Endodermal cell (in vitro differentiated cells): ENCODE measurements around the gene WNK2. TPM values are rescaled to one million over a fixed set of nuclear protein-coding genes. Genes with fewer than 3 reads are reported as not detected.
A peak's percentile ranks its signal among the peaks of the same experiment; 100 is the strongest.

ENCODE experiments used
- DNase-seq: peaks from one replicate; pipeline ENCODE4 v3.0.0-alpha.2; 2017
- H3K27ac ChIP-seq: 2 replicates; pipeline ENCODE4 v1.5.1; 2013; ENCODE audit warnings: mild to moderate bottlenecking, low read depth, low read length, moderate library complexity
- H3K27me3 ChIP-seq: 2 replicates; pipeline ENCODE4 v1.6.1; 2013; ENCODE audit warnings: mild to moderate bottlenecking, low read length, moderate library complexity; ENCODE audit not compliant: insufficient read depth, control insufficient read depth, poor library complexity, severe bottlenecking
- H3K36me3 ChIP-seq: 2 replicates; pipeline ENCODE4 v1.7.0; 2013; ENCODE audit warnings: mild to moderate bottlenecking, low read length, moderate library complexity; ENCODE audit not compliant: control insufficient read depth, insufficient read depth
- H3K4me1 ChIP-seq: one replicate; pipeline ENCODE4 v1.7.0; 2013; ENCODE audit warnings: low read length; ENCODE audit not compliant: control insufficient read depth, insufficient read depth
- H3K4me3 ChIP-seq: 2 replicates; pipeline ENCODE4 v1.5.1; 2013; ENCODE audit warnings: mild to moderate bottlenecking, low read length, moderate library complexity
- H3K9ac ChIP-seq: 2 replicates; pipeline ENCODE4 v1.6.1; 2013; ENCODE audit warnings: mild to moderate bottlenecking, low read length, moderate library complexity; ENCODE audit not compliant: poor library complexity, severe bottlenecking; ENCODE audit errors: extremely low read depth
- H3K9me3 ChIP-seq: 2 replicates; pipeline ENCODE4 v1.6.1; 2013; ENCODE audit warnings: mild to moderate bottlenecking, low read length, moderate library complexity; ENCODE audit not compliant: control insufficient read depth
- H3K27ac Mint-ChIP-seq: 2 replicates; pipeline ENCODE4 v1.8.0; 2020; ENCODE audit warnings: mixed read lengths
- H3K27me3 Mint-ChIP-seq: 2 replicates; pipeline ENCODE4 v1.8.0; 2021; ENCODE audit warnings: mild to moderate bottlenecking, mixed read lengths; ENCODE audit not compliant: insufficient read depth
- H3K36me3 Mint-ChIP-seq: 2 replicates; pipeline ENCODE4 v1.8.0; 2020; ENCODE audit warnings: low read depth, mixed read lengths
- H3K4me1 Mint-ChIP-seq: 2 replicates; pipeline ENCODE4 v1.8.0; 2020; ENCODE audit warnings: mixed read lengths
- H3K4me3 Mint-ChIP-seq: 2 replicates; pipeline ENCODE4 v1.8.0; 2020; ENCODE audit warnings: mild to moderate bottlenecking, moderate library complexity, mixed read lengths
- H3K9me3 Mint-ChIP-seq: 2 replicates; pipeline ENCODE4 v1.8.0; 2020; ENCODE audit warnings: mild to moderate bottlenecking, mixed read lengths
- WGBS, 2 experiments: methylation state at CpG; one replicate each; pipeline versions ENCODE4 v1.1.5 to v1.1.7; 2013; ENCODE audit warnings: missing lambda C conversion rate in 2 of 2, mixed read lengths in 1 of 2; ENCODE audit not compliant: insufficient coverage in 1 of 2, insufficient read length in 1 of 2; 5-methylcytosine and 5-hydroxymethylcytosine counted together
- total RNA-seq, 2 donors: library from RNA; stranded (reverse); fragmentation: NEBNext Ultra II Directional in 1 of 2; extraction: Animal tissue kit (Norgen Biotek cat#: 25700) in 1 of 2; gene quantifications; 2 replicates in 1 of 2; 3 replicates in 1 of 2; pipeline ENCODE4 v1.2.1, GENCODE V29; 2021
- TF ChIP-seq, protein P1 (sequence below): fragments of 200-600 bp; sonication (generic); conservative IDR thresholded peaks from 2 replicates; pipeline ENCODE4 v1.5.0; 2021; ENCODE audit warnings: antibody characterized with exemption, mild to moderate bottlenecking

WNK2 gene
- total RNA-seq, 2 donors from 2014 or later: 46.1 to 48.8 TPM

GRCh38 chr9:93287593-93287992 is 103.7 kb downstream of the WNK2 start:
- Mint-ChIP-seq H3K9me3 (peaks cover 2% of the 10 kb centered on the region), H3K36me3 (peaks cover 2% of the 10 kb centered on the region), H3K4me3 (no peak overlapping the region), H3K4me1 (peaks cover 18% of the 10 kb centered on the region), H3K27ac (no peak overlapping the region), H3K27me3 (no peaks in the 10 kb centered on the region)
- H3K27me3 ChIP-seq: no peaks in the 10 kb centered on the region
- no peak overlapping the region for H3K27ac ChIP-seq
- TF ChIP-seq, protein P1, sequence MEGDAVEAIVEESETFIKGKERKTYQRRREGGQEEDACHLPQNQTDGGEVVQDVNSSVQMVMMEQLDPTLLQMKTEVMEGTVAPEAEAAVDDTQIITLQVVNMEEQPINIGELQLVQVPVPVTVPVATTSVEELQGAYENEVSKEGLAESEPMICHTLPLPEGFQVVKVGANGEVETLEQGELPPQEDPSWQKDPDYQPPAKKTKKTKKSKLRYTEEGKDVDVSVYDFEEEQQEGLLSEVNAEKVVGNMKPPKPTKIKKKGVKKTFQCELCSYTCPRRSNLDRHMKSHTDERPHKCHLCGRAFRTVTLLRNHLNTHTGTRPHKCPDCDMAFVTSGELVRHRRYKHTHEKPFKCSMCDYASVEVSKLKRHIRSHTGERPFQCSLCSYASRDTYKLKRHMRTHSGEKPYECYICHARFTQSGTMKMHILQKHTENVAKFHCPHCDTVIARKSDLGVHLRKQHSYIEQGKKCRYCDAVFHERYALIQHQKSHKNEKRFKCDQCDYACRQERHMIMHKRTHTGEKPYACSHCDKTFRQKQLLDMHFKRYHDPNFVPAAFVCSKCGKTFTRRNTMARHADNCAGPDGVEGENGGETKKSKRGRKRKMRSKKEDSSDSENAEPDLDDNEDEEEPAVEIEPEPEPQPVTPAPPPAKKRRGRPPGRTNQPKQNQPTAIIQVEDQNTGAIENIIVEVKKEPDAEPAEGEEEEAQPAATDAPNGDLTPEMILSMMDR: no peak
- no peak overlapping the region for H3K9ac ChIP-seq
- H3K36me3 ChIP-seq: no peaks in the 10 kb centered on the region
- 89 to 97% methylated on average over 4 to 5 of the region's 5 CpGs for WGBS, 2 experiments
- H3K4me3 ChIP-seq: no peak overlapping the region
- no peak for DNase-seq
- H3K9me3 ChIP-seq: peaks cover 11% of the 10 kb centered on the region
- H3K4me1 ChIP-seq: peaks cover 7% of the 10 kb centered on the region

GRCh38 chr9:93288341-93288740 is 104.4 kb downstream of the WNK2 start:
- no peak overlapping the region for H3K27ac Mint-ChIP-seq
- WGBS, 2 experiments: 91% methylated on average over 7 to 8 of the region's 8 CpGs
- no peaks in the 10 kb centered on the region for H3K27me3 Mint-ChIP-seq
- no peak overlapping the region for H3K4me3 Mint-ChIP-seq
- Histone ChIP-seq H3K4me1 (peaks cover 7% of the 10 kb centered on the region), H3K27me3 (no peaks in the 10 kb centered on the region), H3K9me3 (peaks cover 10% of the 10 kb centered on the region), H3K27ac (no peak overlapping the region), H3K9ac (no peak overlapping the region), H3K36me3 (no peaks in the 10 kb centered on the region), H3K4me3 (no peak overlapping the region)
- H3K36me3 Mint-ChIP-seq: peaks cover 2% of the 10 kb centered on the region
- H3K4me1 Mint-ChIP-seq: peaks cover 18% of the 10 kb centered on the region
- H3K9me3 Mint-ChIP-seq: peaks cover 2% of the 10 kb centered on the region
- peak; percentile 79 for DNase-seq
- TF ChIP-seq, protein P1: peak; percentile 48

GRCh38 chr9:93288891-93289883 is 105.2 kb downstream of the WNK2 start:
- peak; percentile 63 for DNase-seq
- H3K36me3 Mint-ChIP-seq: no peaks in the 10 kb centered on the region
- no peak overlapping the region for H3K4me3 Mint-ChIP-seq
- Histone ChIP-seq H3K27me3 (no peaks in the 10 kb centered on the region), H3K9ac (no peak overlapping the region), H3K36me3 (no peaks in the 10 kb centered on the region), H3K27ac (no peak overlapping the region), H3K4me3 (no peak overlapping the region), H3K4me1 (peaks cover 7% of the 10 kb centered on the region), H3K9me3 (peaks cover 2% of the 10 kb centered on the region)
- TF ChIP-seq, protein P1: no peak
- H3K27ac Mint-ChIP-seq: no peak overlapping the region
- no peaks in the 10 kb centered on the region for H3K9me3 Mint-ChIP-seq
- H3K4me1 Mint-ChIP-seq: peaks cover 18% of the 10 kb centered on the region
- H3K27me3 Mint-ChIP-seq: no peaks in the 10 kb centered on the region
- WGBS, 2 experiments: 76 to 93% methylated on average over 7 to 32 of the region's 32 CpGs
